Ishikawa (cell line): Measurements from ENCODE around the gene IHH.

Experiments used
- EP300 ChIP-seq: IDR thresholded peaks from 2 replicates; pipeline ENCODE4 v1.6.1; 2012; ENCODE audit warnings: borderline replicate concordance
- FOXM1 ChIP-seq: IDR thresholded peaks from 2 replicates; pipeline ENCODE4 v1.6.1; 2012; ENCODE audit warnings: low read depth, borderline replicate concordance
- MAX ChIP-seq: IDR thresholded peaks from 2 replicates; pipeline ENCODE4 v1.6.1; 2012
- NFIC ChIP-seq: IDR thresholded peaks from 2 replicates; pipeline ENCODE4 v1.6.1; 2012
- RAD21 ChIP-seq: IDR thresholded peaks from 2 replicates; pipeline ENCODE4 v1.6.1; 2012; ENCODE audit warnings: low read depth
- REST ChIP-seq: IDR thresholded peaks from 2 replicates; pipeline ENCODE4 v1.6.1; 2012; ENCODE audit warnings: low read depth, mild to moderate bottlenecking
- TAF1 ChIP-seq: IDR thresholded peaks from 2 replicates; pipeline ENCODE4 v1.6.1; 2012; ENCODE audit warnings: low read depth, mild to moderate bottlenecking
- TCF12 ChIP-seq: IDR thresholded peaks from 2 replicates; pipeline ENCODE4 v1.6.1; 2012; ENCODE audit warnings: low read depth
- YY1 ChIP-seq: IDR thresholded peaks from 2 replicates; pipeline ENCODE4 v1.6.1; 2012; ENCODE audit warnings: low read depth

GRCh38 chr2:219071131-219071816, 10.6 kb upstream of the IHH start:
- TF ChIP-seq RAD21 = no peak
- TF ChIP-seq MAX = no peak
- TF ChIP-seq YY1 = no peak
- TF ChIP-seq TCF12 = no peak
- no peak for TF ChIP-seq TAF1
- TF ChIP-seq NFIC = no peak
- TF ChIP-seq FOXM1 = no peak
- no peak for TF ChIP-seq REST
- TF ChIP-seq EP300 = no peak
